ENCODE results near the gene PREX1.

The PREX1 gene

GRCh38 chr20:48807586-48808381, 20.0 kb downstream of the PREX1 start:
- no peak for DNase-seq

- no peak for DNase-seq
Observed at GRCh38 chr20:48807051-48807450, 20.7 kb downstream of the PREX1 start.

GRCh38 chr20:48805716-48806115, 22.1 kb downstream of the PREX1 start:
- DNase-seq, result no peak

- DNase-seq, result no peak
Observed at GRCh38 chr20:48805286-48805685, 22.5 kb downstream of the PREX1 start.

- DNase-seq, result no peak
Observed at GRCh38 chr20:48804300-48804980, 23.4 kb downstream of the PREX1 start.

GRCh38 chr20:48803176-48804053, 24.4 kb downstream of the PREX1 start:
- DNase-seq, result no peak

- DNase-seq, result no peak
Observed at GRCh38 chr20:48802647-48803046, 25.2 kb downstream of the PREX1 start.

- no peak for DNase-seq
Observed at GRCh38 chr20:48802216-48802615, 25.6 kb downstream of the PREX1 start.

- DNase-seq, result no peak
Observed at GRCh38 chr20:48801197-48801596, 26.6 kb downstream of the PREX1 start.

- no peak for DNase-seq
Observed at GRCh38 chr20:48800177-48800576, 27.6 kb downstream of the PREX1 start.

- DNase-seq, result no peak
Observed at GRCh38 chr20:48799328-48800105, 28.3 kb downstream of the PREX1 start.

- no peak for DNase-seq
Observed at GRCh38 chr20:48797850-48798747, 29.7 kb downstream of the PREX1 start.

- DNase-seq, result no peak
Observed at GRCh38 chr20:48797275-48797825, 30.4 kb downstream of the PREX1 start.

- no peak for DNase-seq
Observed at GRCh38 chr20:48795732-48796131, 32.1 kb downstream of the PREX1 start.

- DNase-seq, result no peak
Observed at GRCh38 chr20:48794816-48795457, 32.9 kb downstream of the PREX1 start.

GRCh38 chr20:48794360-48794759, 33.4 kb downstream of the PREX1 start:
- DNase-seq, result no peak

GRCh38 chr20:48793776-48794175, 34.0 kb downstream of the PREX1 start:
- DNase-seq, result no peak

GRCh38 chr20:48791666-48792071, 36.1 kb downstream of the PREX1 start:
- DNase-seq, result no peak

- DNase-seq, result no peak
Observed at GRCh38 chr20:48791014-48791413, 36.8 kb downstream of the PREX1 start.

GRCh38 chr20:48790473-48791003, 37.3 kb downstream of the PREX1 start:
- DNase-seq, result no peak
